K562 (cell line): ENCODE results near the gene CTNNA3.

Experiments used
- ATF2 ChIP-seq: sonication (generic); formaldehyde crosslinking; IDR thresholded peaks from 2 replicates; pipeline ENCODE4 v1.8.1; 2022; ENCODE audit warnings: missing genetic modification reagents
- HMGXB4 ChIP-seq: sonication (generic); formaldehyde crosslinking; IDR thresholded peaks from 2 replicates; pipeline ENCODE4 v1.8.1; 2023; ENCODE audit warnings: mild to moderate bottlenecking, missing genetic modification reagents
- HNRNPLL ChIP-seq: fragments of 200-400 bp; formaldehyde crosslinking; IDR thresholded peaks from 2 replicates; pipeline ENCODE4 v1.6.1; 2017; ENCODE audit warnings: low read length, low read depth, mild to moderate bottlenecking; ENCODE audit not compliant: poor library complexity, severe bottlenecking
- KDM5B ChIP-seq: fragments of 200-600 bp; sonication (generic); IDR thresholded peaks from 2 replicates; pipeline ENCODE4 v1.6.1; 2012; ENCODE audit warnings: low read depth, mild to moderate bottlenecking, moderate library complexity, low read length, control low read depth, inconsistent platforms; ENCODE audit not compliant: insufficient replicate concordance
- MYC ChIP-seq, 2 experiments: fragments of 250-450 bp in 1 of 2; sonication (Bioruptor Pico) in 1 of 2; IDR thresholded peaks; 2 replicates each; pipeline versions ENCODE4 v1.5.1 to v1.6.1; 2012 to 2021; ENCODE audit warnings: low read depth in 2 of 2, borderline replicate concordance in 1 of 2, improper control_type of control experiment in 1 of 2, low read length in 1 of 2, mild to moderate bottlenecking in 1 of 2, moderate library complexity in 1 of 2
- POLR2A ChIP-seq: fragments of 450-650 bp; conservative IDR thresholded peaks from 2 replicates; pipeline ENCODE4 v1.6.1; 2016
- RAD21 ChIP-seq, 2 experiments: fragments of 250-450 bp in 1 of 2; fragments of 450-650 bp in 1 of 2; sonication (Bioruptor Pico) in 1 of 2; formaldehyde crosslinking in 1 of 2; IDR thresholded peaks in 1 of 2; conservative IDR thresholded peaks in 1 of 2; 2 replicates each; pipeline versions ENCODE4 v1.4.0 to v1.8.0; 2020 to 2022; ENCODE audit warnings: mild to moderate bottlenecking in 2 of 2, moderate library complexity in 1 of 2
- RBBP5 ChIP-seq: fragments of 200-600 bp; sonication (generic); IDR thresholded peaks from 2 replicates; pipeline ENCODE4 v1.6.1; 2012; ENCODE audit warnings: borderline replicate concordance, mild to moderate bottlenecking, low read length, control low read depth, inconsistent platforms; ENCODE audit not compliant: insufficient read depth, poor library complexity, severe bottlenecking
- SETDB1 ChIP-seq: IDR thresholded peaks from one replicate; pipeline ENCODE4 v1.6.1; 2012; ENCODE audit warnings: low read length, control low read depth, inconsistent platforms
- SPI1 ChIP-seq: IDR thresholded peaks from 2 replicates; pipeline ENCODE4 v1.6.1; 2011; ENCODE audit warnings: low read depth, low read length, control low read depth, borderline replicate concordance
- SREBF1 ChIP-seq: fragments of 150-350 bp; IDR thresholded peaks from 2 replicates; pipeline ENCODE4 v1.6.1; 2014; ENCODE audit warnings: antibody characterized with exemption, low read depth, low read length, borderline replicate concordance
- ZNF174 ChIP-seq: fragments of 250-450 bp; sonication (Bioruptor Pico); IDR thresholded peaks from 2 replicates; pipeline ENCODE4 v1.4.0; 2020; ENCODE audit warnings: mild to moderate bottlenecking
- TF ChIP-seq, protein P1 (sequence below), 3 experiments: IDR thresholded peaks in 2 of 3; conservative IDR thresholded peaks in 1 of 3; 2 replicates each; pipeline ENCODE4 v1.5.1; 2011 to 2012; ENCODE audit warnings: low read length in 3 of 3, mild to moderate bottlenecking in 3 of 3, control low read depth in 2 of 3, improper control_type of control experiment in 1 of 3, inconsistent platforms in 1 of 3, low read depth in 1 of 3, mixed read lengths in 1 of 3, moderate library complexity in 1 of 3; ENCODE audit not compliant: insufficient read depth in 2 of 3
- TF ChIP-seq, protein P2 (sequence below): sonication (generic); formaldehyde crosslinking; IDR thresholded peaks from 2 replicates; pipeline ENCODE4 v1.4.0; 2020; ENCODE audit warnings: mild to moderate bottlenecking, missing genetic modification reagents

DNA sequence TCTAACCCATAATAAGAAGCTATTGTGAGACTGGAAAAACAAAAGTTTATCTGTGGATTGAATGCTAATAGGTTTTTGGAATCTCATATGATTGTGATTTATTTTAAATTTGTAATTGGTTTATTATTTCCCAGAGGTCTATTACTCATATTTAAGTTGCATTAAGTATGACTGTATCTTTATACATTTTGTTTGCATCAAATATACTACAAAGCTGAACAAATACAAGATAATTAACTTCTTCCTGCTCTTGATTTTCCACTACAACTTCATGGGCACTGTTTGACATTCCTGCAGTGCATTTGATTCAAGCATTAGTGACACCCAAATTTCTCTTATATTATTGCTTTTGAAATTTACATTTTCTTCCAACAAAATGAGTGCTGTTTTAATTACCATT is 1073.9 kb downstream of the CTNNA3 start:
- TF ChIP-seq RBBP5 (no peak), KDM5B (no peak), POLR2A (no peak), SETDB1 (no peak), HMGXB4 (CRISPR knock-in tag) (no peak), ZNF174 (CRISPR knock-in tag) (no peak), MYC (IDR thresholded peaks at IDR 0.05; ENCODE audit: low read depth, low read length) (no peak), MYC (CRISPR knock-in tag; IDR thresholded peaks at IDR 0.05; ENCODE audit: borderline replicate concordance, low read depth) (no peak), RAD21 (CRISPR knock-in tag; conservative IDR thresholded peaks at IDR 0.05 in 1 of 2, IDR thresholded peaks at IDR 0.05 in 1 of 2) (no peak), ATF2 (no peak), HNRNPLL (no peak), SPI1 (no peak), SREBF1 (no peak)
- TF ChIP-seq, protein P1, sequence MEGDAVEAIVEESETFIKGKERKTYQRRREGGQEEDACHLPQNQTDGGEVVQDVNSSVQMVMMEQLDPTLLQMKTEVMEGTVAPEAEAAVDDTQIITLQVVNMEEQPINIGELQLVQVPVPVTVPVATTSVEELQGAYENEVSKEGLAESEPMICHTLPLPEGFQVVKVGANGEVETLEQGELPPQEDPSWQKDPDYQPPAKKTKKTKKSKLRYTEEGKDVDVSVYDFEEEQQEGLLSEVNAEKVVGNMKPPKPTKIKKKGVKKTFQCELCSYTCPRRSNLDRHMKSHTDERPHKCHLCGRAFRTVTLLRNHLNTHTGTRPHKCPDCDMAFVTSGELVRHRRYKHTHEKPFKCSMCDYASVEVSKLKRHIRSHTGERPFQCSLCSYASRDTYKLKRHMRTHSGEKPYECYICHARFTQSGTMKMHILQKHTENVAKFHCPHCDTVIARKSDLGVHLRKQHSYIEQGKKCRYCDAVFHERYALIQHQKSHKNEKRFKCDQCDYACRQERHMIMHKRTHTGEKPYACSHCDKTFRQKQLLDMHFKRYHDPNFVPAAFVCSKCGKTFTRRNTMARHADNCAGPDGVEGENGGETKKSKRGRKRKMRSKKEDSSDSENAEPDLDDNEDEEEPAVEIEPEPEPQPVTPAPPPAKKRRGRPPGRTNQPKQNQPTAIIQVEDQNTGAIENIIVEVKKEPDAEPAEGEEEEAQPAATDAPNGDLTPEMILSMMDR (IDR thresholded peaks at IDR 0.05 in 2 of 3, conservative IDR thresholded peaks at IDR 0.05 in 1 of 3; ENCODE audit: insufficient read depth in 2 of 3, low read depth in 1 of 3, low read length in 3 of 3), result no peak
- TF ChIP-seq, protein P2, sequence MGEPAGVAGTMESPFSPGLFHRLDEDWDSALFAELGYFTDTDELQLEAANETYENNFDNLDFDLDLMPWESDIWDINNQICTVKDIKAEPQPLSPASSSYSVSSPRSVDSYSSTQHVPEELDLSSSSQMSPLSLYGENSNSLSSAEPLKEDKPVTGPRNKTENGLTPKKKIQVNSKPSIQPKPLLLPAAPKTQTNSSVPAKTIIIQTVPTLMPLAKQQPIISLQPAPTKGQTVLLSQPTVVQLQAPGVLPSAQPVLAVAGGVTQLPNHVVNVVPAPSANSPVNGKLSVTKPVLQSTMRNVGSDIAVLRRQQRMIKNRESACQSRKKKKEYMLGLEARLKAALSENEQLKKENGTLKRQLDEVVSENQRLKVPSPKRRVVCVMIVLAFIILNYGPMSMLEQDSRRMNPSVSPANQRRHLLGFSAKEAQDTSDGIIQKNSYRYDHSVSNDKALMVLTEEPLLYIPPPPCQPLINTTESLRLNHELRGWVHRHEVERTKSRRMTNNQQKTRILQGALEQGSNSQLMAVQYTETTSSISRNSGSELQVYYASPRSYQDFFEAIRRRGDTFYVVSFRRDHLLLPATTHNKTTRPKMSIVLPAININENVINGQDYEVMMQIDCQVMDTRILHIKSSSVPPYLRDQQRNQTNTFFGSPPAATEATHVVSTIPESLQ (CRISPR knock-in tag), result no peak
